Uterus (tissue), 4 donors: ENCODE measurements around the gene NCMAP. TPM values are rescaled to one million over a fixed set of nuclear protein-coding genes. Genes with fewer than 3 reads are reported as not detected.

ENCODE experiments used
- DNase-seq, 2 donors: peaks; one replicate each; pipeline ENCODE4 v3.0.0-alpha.2; 2019 to 2020
- H3K27ac ChIP-seq, 2 donors: fragments of 200-600 bp; sonication (generic); 1 replicate in 1 of 2; 2 replicates in 1 of 2; pipeline ENCODE4 v1.5.1; 2016 to 2018
- H3K27me3 ChIP-seq, 2 donors: fragments of 200-600 bp; sonication (generic); one replicate each; pipeline ENCODE4 v1.5.1; 2018 to 2019; ENCODE audit warnings: control low read depth in 1 of 2
- H3K36me3 ChIP-seq, 2 donors: fragments of 200-600 bp; sonication (generic); one replicate each; pipeline ENCODE4 v1.5.1; 2019; ENCODE audit warnings: control low read depth in 1 of 2
- H3K4me1 ChIP-seq, 2 donors: fragments of 200-600 bp; sonication (generic); one replicate each; pipeline ENCODE4 v1.5.1; 2018 to 2019; ENCODE audit warnings: control low read depth in 1 of 2
- H3K4me3 ChIP-seq, 2 donors: fragments of 200-600 bp; sonication (generic); 1 replicate in 1 of 2; 2 replicates in 1 of 2; pipeline ENCODE4 v1.5.1; 2018 to 2019; ENCODE audit warnings: mild to moderate bottlenecking in 1 of 2
- H3K9me3 ChIP-seq, 2 donors: fragments of 200-600 bp; sonication (generic); one replicate each; pipeline ENCODE4 v1.5.1; 2019; ENCODE audit warnings: control low read depth in 1 of 2
- POLR2A ChIP-seq, 2 donors: fragments of 450-650 bp; IDR thresholded peaks; one replicate each; pipeline ENCODE4 v1.6.1; 2016; ENCODE audit warnings: antibody characterized with exemption in 2 of 2, mild to moderate bottlenecking in 1 of 2, moderate library complexity in 1 of 2
- intact Hi-C: fragments of 100-400 bp; cut with DNase I; formaldehyde crosslinking; loops from one replicate; pipeline ENCODE4 v1.15.1; 2023; ENCODE audit warnings: low total_unique reads
- total RNA-seq, 4 donors: library from RNA; depleted of rRNA in 3 of 4; stranded (reverse); fragments of >200 nt in 3 of 4; gene quantifications; one replicate each; pipeline versions ENCODE4 v1.1.0 to v1.2.4, GENCODE V29; 2014 to 2023
- TF ChIP-seq, protein P1 (sequence below), 4 experiments: fragments of 200-600 bp in 2 of 4; fragments of 450-650 bp in 2 of 4; sonication (generic) in 2 of 4; IDR thresholded peaks; one replicate each; pipeline ENCODE4 v1.5.1; 2016 to 2019; ENCODE audit warnings: antibody characterized with exemption in 4 of 4, mild to moderate bottlenecking in 2 of 4, moderate library complexity in 1 of 4
- donor health status: DM: yes; HTN: yes; CAD: no.

NCMAP gene, protein sequence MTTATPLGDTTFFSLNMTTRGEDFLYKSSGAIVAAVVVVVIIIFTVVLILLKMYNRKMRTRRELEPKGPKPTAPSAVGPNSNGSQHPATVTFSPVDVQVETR
- total RNA-seq: under 1 TPM in 2 of 4 donors, not detected in 2; 0.18 to 0.48 TPM

DNA sequence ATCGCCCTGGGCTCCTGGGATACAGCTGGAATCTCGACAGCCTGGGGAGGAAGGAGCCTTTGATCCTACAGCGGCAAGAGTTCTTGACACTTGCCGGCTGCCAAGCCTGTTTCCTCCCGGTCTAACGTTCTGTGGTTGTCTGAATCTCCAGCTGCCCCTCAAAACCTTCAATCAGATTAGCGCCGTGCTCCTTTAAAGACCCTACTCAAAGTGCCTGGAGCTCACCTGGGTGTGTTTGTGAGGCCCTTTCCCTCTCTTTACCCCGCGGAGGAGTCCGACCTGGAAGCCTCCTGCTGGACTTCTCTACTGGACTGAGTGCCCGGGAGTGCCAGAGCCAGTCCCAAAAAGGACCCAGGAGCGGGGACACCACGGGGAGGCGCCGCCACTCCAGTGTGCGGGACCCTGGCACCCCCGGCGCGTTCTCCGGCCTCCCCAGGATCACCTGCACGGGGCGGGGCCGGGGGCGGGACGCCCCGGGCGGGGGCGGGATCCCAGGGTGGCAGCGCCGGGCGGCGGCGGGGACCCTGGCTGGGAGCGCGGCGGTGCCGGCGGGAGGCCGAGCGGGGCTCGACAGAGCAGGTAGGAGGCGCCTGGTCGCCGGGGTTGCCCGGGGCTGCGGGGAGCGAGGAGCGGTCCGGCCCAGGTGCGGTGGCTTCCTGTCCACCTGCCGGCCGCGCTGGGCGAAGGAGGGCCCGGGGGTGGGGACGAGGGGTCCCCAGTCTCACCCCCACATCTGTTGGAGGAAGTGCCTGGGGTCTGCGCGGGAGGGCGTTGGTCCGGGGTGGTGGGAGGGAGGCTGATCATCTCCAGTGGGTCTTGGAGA lies at the start of gene NCMAP:
Gene NCMAP (plus strand): TSS at position 497 of the 823 bp plus-strand sequence. CDS start 39,344 bp downstream, outside the sequence.
- no peaks in the 10 kb centered on the region for H3K9me3 ChIP-seq
- no peak within 1 kb of the TSS for H3K27ac ChIP-seq
- H3K27me3 ChIP-seq: peaks cover 0 to 12% of the 10 kb centered on the region in 2 donors
- intact Hi-C loops: no loop called here
- H3K4me3 ChIP-seq: no peak within 1 kb of the TSS
- TF ChIP-seq, protein P1, sequence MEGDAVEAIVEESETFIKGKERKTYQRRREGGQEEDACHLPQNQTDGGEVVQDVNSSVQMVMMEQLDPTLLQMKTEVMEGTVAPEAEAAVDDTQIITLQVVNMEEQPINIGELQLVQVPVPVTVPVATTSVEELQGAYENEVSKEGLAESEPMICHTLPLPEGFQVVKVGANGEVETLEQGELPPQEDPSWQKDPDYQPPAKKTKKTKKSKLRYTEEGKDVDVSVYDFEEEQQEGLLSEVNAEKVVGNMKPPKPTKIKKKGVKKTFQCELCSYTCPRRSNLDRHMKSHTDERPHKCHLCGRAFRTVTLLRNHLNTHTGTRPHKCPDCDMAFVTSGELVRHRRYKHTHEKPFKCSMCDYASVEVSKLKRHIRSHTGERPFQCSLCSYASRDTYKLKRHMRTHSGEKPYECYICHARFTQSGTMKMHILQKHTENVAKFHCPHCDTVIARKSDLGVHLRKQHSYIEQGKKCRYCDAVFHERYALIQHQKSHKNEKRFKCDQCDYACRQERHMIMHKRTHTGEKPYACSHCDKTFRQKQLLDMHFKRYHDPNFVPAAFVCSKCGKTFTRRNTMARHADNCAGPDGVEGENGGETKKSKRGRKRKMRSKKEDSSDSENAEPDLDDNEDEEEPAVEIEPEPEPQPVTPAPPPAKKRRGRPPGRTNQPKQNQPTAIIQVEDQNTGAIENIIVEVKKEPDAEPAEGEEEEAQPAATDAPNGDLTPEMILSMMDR (IDR thresholded peaks at IDR 0.05): no peak
- TF ChIP-seq POLR2A (IDR thresholded peaks at IDR 0.05): no peak
- no peaks in the 10 kb centered on the region for H3K36me3 ChIP-seq
- H3K4me1 ChIP-seq: peaks cover 0 to 5% of the 10 kb centered on the region in 2 donors
- no peak for DNase-seq

DNA sequence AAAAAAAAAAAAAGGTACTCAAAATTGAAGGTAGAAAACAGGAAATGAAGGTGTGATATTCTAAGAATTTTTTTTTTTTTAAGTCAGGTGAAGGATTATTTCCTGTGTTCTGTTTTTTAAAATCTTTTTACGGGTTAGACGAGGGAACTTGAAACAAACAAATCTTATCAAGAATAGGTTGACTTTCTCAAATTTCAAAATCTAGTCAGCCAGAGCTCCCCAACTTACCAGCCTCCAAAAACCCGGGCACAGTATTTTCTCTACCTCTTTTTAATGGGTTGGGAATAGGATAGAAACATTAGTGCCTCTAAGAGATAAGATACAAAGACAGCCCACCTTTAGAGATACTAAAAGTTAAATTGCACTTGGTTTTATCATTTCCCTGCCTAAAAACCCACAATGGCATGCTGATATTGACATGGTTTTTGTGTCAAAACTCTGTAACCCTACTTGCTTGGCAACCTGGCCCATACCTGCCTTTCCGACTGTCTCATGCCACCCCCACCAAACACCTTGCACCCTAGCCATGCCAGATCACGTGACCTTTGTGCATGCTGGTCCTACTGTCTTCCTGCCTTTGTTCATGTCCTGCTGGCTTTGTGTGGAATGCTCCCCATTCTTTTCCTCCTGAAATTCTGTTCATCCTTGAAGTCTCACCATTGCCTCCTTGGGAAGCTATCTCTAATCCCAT lies 49.1 kb upstream of the NCMAP start:
- intact Hi-C loops: no loop called here
- DNase-seq: no peak
- Histone ChIP-seq H3K27me3 (no peaks in the 10 kb centered on the region), H3K36me3 (no peaks in the 10 kb centered on the region), H3K27ac (no peak overlapping the region), H3K9me3 (no peaks in the 10 kb centered on the region), H3K4me1 (no peaks in the 10 kb centered on the region), H3K4me3 (no peak overlapping the region)
- no peak for TF ChIP-seq POLR2A (IDR thresholded peaks at IDR 0.05)
- TF ChIP-seq, protein P1 (IDR thresholded peaks at IDR 0.05): no peak

DNA sequence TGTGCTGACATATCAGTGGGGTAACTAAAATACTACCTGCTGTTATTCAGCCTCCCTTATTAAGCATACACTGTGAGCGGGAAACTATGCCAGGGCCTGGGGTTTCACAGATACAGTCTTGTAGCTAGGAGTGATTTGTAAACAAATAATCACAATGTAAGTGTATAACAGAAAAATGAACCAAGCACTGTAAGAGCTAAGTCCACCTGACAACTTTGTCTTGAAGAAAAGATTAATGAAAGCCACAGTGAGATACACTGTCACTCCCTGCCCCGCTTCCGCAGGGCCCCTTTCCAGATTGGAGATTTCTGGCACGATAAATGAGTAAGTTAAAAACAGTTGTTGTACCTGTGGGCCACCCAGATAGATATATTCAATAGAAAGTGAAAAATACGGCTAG lies 48.5 kb upstream of the NCMAP start:
- Histone ChIP-seq H3K27ac (no peak overlapping the region), H3K9me3 (no peaks in the 10 kb centered on the region), H3K4me1 (no peaks in the 10 kb centered on the region), H3K4me3 (no peak overlapping the region), H3K36me3 (no peaks in the 10 kb centered on the region), H3K27me3 (no peaks in the 10 kb centered on the region)
- intact Hi-C loops: no loop called here
- no peak for TF ChIP-seq POLR2A (IDR thresholded peaks at IDR 0.05)
- TF ChIP-seq, protein P1 (IDR thresholded peaks at IDR 0.05): no peak
- no peak for DNase-seq

DNA sequence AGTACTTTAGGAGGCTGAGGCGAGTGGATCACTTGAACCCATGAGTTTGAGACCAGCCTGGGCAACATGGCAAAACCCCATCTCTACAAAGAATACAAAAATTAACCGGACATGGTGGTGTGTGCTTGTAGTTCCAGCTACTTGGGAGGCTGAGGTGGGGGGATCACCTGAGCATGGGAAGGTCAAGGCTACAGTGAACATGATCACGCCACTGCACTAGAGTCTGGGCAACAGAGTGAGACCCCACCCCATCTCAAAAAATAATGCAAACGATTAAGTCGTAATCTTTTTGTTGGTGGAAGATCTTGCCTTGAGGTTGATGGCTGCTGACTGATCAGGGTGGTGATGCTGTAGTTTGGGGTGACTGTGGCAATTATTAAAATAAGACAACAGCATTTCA lies 47.0 kb upstream of the NCMAP start:
- intact Hi-C loops: no loop called here
- Histone ChIP-seq H3K4me1 (no peaks in the 10 kb centered on the region), H3K4me3 (no peak overlapping the region), H3K27me3 (no peaks in the 10 kb centered on the region), H3K36me3 (no peaks in the 10 kb centered on the region), H3K9me3 (no peaks in the 10 kb centered on the region), H3K27ac (no peak overlapping the region)
- TF ChIP-seq, protein P1 (IDR thresholded peaks at IDR 0.05): no peak
- TF ChIP-seq POLR2A (IDR thresholded peaks at IDR 0.05): no peak
- no peak for DNase-seq

DNA sequence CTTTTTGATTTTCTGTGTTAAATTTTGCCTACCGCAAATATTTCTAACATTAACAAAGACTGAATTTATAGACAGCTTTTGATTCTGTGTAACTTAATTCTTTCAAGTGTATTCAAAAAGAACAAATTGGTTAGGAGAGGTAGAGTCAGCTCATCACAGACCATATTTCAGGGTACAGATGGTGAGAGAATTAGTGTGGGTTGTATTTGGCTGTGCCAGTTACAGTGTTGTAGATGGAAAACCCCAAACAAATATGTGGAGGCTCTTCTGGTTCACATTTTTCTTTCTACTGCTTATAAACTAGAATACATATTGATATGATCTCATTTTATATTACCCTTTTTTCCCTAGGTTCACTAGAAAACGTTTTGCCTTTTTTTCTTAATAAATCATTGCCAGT lies 42.2 kb upstream of the NCMAP start:
- TF ChIP-seq POLR2A (IDR thresholded peaks at IDR 0.05): no peak
- TF ChIP-seq, protein P1 (IDR thresholded peaks at IDR 0.05): no peak
- H3K27ac ChIP-seq: no peak overlapping the region
- H3K4me3 ChIP-seq: no peak overlapping the region
- no peaks in the 10 kb centered on the region for H3K36me3 ChIP-seq
- intact Hi-C loops: no loop called here
- no peak for DNase-seq
- no peaks in the 10 kb centered on the region for H3K4me1 ChIP-seq
- no peaks in the 10 kb centered on the region for H3K9me3 ChIP-seq
- H3K27me3 ChIP-seq: no peaks in the 10 kb centered on the region
